Right atrium auricular region (tissue), 2 donors: ENCODE measurements around the gene NOTUM. TPM values are rescaled to one million over a fixed set of nuclear protein-coding genes. Genes with fewer than 3 reads are reported as not detected.
"Not testable (repeated sequence)": the region's sequence is repeated elsewhere in the genome, so short reads cannot be mapped to it uniquely, and the experiment has no call there.

Experiments
- DNase-seq: peaks from one replicate; pipeline ENCODE4 v3.0.0-alpha.2; 2019; ENCODE audit warnings: low spot score
- H3K27ac ChIP-seq, 2 donors: fragments of 200-600 bp; sonication (generic); 1 replicate in 1 of 2; 2 replicates in 1 of 2; pipeline ENCODE4 v1.5.1; 2016 to 2019
- H3K27me3 ChIP-seq, 2 donors: fragments of 200-600 bp; sonication (generic); one replicate each; pipeline versions ENCODE4 v1.5.1 to v1.6.0; 2017 to 2019
- H3K36me3 ChIP-seq: fragments of 200-600 bp; sonication (generic); one replicate; pipeline ENCODE4 v1.5.1; 2016
- H3K4me1 ChIP-seq, 2 donors: fragments of 200-600 bp; sonication (generic); one replicate each; pipeline versions ENCODE4 v1.5.1 to v1.6.0; 2017 to 2019
- H3K4me3 ChIP-seq, 2 donors: fragments of 200-600 bp; sonication (generic); 1 replicate in 1 of 2; 2 replicates in 1 of 2; pipeline ENCODE4 v1.5.1; 2017 to 2019; ENCODE audit warnings: mild to moderate bottlenecking in 1 of 2, moderate library complexity in 1 of 2
- H3K9me3 ChIP-seq, 2 donors: fragments of 200-600 bp; sonication (generic); one replicate each; pipeline ENCODE4 v1.5.1; 2019
- CTCF ChIP-seq, 2 donors: fragments of 200-600 bp; sonication (generic); IDR thresholded peaks; one replicate each; pipeline ENCODE4 v1.5.1; 2019; ENCODE audit warnings: antibody characterized with exemption in 2 of 2
- total RNA-seq, 2 donors: library from RNA; depleted of rRNA; stranded (reverse); fragments of >200 nt; gene quantifications; one replicate each; pipeline ENCODE4 v1.1.0, GENCODE V29; 2016

NOTUM gene
- total RNA-seq, 2 donors from 2014 or later = 0.35 TPM; not detected in 1

GRCh38 chr17:81956607-81957589, 4.1 kb downstream of the NOTUM start:
- DNase-seq = no peak
- H3K4me3 ChIP-seq = no peak overlapping the region
- no peak overlapping the region for H3K27ac ChIP-seq
- peaks cover 6 to 27% of the 10 kb centered on the region in 2 donors for H3K27me3 ChIP-seq
- no peaks in the 10 kb centered on the region for H3K9me3 ChIP-seq
- no peaks in the 10 kb centered on the region for H3K36me3 ChIP-seq
- peaks cover 0 to 20% of the 10 kb centered on the region in 2 donors for H3K4me1 ChIP-seq
- no peak for TF ChIP-seq CTCF (IDR thresholded peaks at IDR 0.05)

- no peak for TF ChIP-seq CTCF (IDR thresholded peaks at IDR 0.05)
- H3K9me3 ChIP-seq = no peaks in the 10 kb centered on the region
- H3K4me1 ChIP-seq = peaks cover 0 to 15% of the 10 kb centered on the region in 2 donors
- H3K36me3 ChIP-seq = no peaks in the 10 kb centered on the region
- no peak for DNase-seq
- H3K4me3 ChIP-seq = no peak overlapping the region
- peaks cover 4 to 22% of the 10 kb centered on the region in 2 donors for H3K27me3 ChIP-seq
- H3K27ac ChIP-seq = no peak overlapping the region
Measured at GRCh38 chr17:81955756-81956544, 5.0 kb downstream of the NOTUM start.

- H3K27me3 ChIP-seq = peaks cover 0 to 16% of the 10 kb centered on the region in 2 donors
- TF ChIP-seq CTCF (IDR thresholded peaks at IDR 0.05) = no peak
- no peak overlapping the region for H3K27ac ChIP-seq
- H3K36me3 ChIP-seq = no peaks in the 10 kb centered on the region
- no peak overlapping the region for H3K4me3 ChIP-seq
- peaks cover 0 to 10% of the 10 kb centered on the region in 2 donors for H3K4me1 ChIP-seq
- no peak for DNase-seq
- no peaks in the 10 kb centered on the region for H3K9me3 ChIP-seq
Measured at GRCh38 chr17:81955058-81955681, 5.8 kb downstream of the NOTUM start.

- peaks cover 0 to 4% of the 10 kb centered on the region in 2 donors for H3K4me1 ChIP-seq
- DNase-seq = no peak
- no peaks in the 10 kb centered on the region for H3K36me3 ChIP-seq
- H3K27ac ChIP-seq = no peak overlapping the region
- no peaks in the 10 kb centered on the region for H3K9me3 ChIP-seq
- no peak for TF ChIP-seq CTCF (IDR thresholded peaks at IDR 0.05)
- peaks cover 0 to 10% of the 10 kb centered on the region in 2 donors for H3K27me3 ChIP-seq
- no peak overlapping the region for H3K4me3 ChIP-seq
Measured at GRCh38 chr17:81954131-81955057, 6.6 kb downstream of the NOTUM start.

GRCh38 chr17:81953443-81953842, 7.5 kb downstream of the NOTUM start:
- H3K4me1 ChIP-seq, H3K27me3 ChIP-seq, H3K36me3 ChIP-seq, H3K27ac ChIP-seq, H3K9me3 ChIP-seq, DNase-seq, H3K4me3 ChIP-seq: not testable (repeated sequence)
